NB4 (cell line): ENCODE results near the gene TTC22.

Source experiments
- DNase-seq: peaks from one replicate; pipeline ENCODE4 v3.0.0; 2010; ENCODE audit warnings: low read depth
- H3K4me3 ChIP-seq: one replicate; pipeline ENCODE4 v1.5.1; 2011; ENCODE audit warnings: mild to moderate bottlenecking, low read depth, low read length, moderate library complexity
- CTCF ChIP-seq: IDR thresholded peaks from one replicate; pipeline ENCODE4 v1.5.1; 2012; ENCODE audit warnings: low read depth, low read length
- MAX ChIP-seq: IDR thresholded peaks from 2 replicates; pipeline ENCODE4 v1.6.1; 2011; ENCODE audit warnings: low read depth, low read length
- MYC ChIP-seq: IDR thresholded peaks from 2 replicates; pipeline ENCODE4 v1.6.1; 2011; ENCODE audit warnings: low read depth, low read length
- POLR2A ChIP-seq: IDR thresholded peaks from 2 replicates; pipeline ENCODE4 v1.6.1; 2011; ENCODE audit warnings: mild to moderate bottlenecking; ENCODE audit not compliant: insufficient read length; ENCODE audit errors: extremely low read depth

TTC22 gene

GRCh38 chr1:54750596-54750995 lies 50.5 kb downstream of the TTC22 start:
- TF ChIP-seq MAX, result no peak
- TF ChIP-seq POLR2A, result no peak
- TF ChIP-seq CTCF, result no peak
- TF ChIP-seq MYC, result no peak
- no peak for DNase-seq
- H3K4me3 ChIP-seq, result no peak overlapping the region

GRCh38 chr1:54748094-54748835 lies 52.9 kb downstream of the TTC22 start:
- no peak overlapping the region for H3K4me3 ChIP-seq
- TF ChIP-seq MAX, result no peak
- TF ChIP-seq MYC, result no peak
- TF ChIP-seq CTCF, result no peak
- no peak for TF ChIP-seq POLR2A
- no peak for DNase-seq

GRCh38 chr1:54745864-54746263 lies 55.3 kb downstream of the TTC22 start:
- no peak for TF ChIP-seq MAX
- TF ChIP-seq MYC, result no peak
- TF ChIP-seq POLR2A, result no peak
- TF ChIP-seq CTCF, result no peak
- no peak overlapping the region for H3K4me3 ChIP-seq
- DNase-seq, result no peak

GRCh38 chr1:54745274-54745673 lies 55.8 kb downstream of the TTC22 start:
- no peak overlapping the region for H3K4me3 ChIP-seq
- no peak for TF ChIP-seq POLR2A
- TF ChIP-seq CTCF, result no peak
- TF ChIP-seq MAX, result no peak
- no peak for TF ChIP-seq MYC
- no peak for DNase-seq

- no peak for DNase-seq
- TF ChIP-seq MYC (no peak), POLR2A (no peak), MAX (no peak), CTCF (no peak)
- H3K4me3 ChIP-seq, result no peak overlapping the region
Observed at GRCh38 chr1:54744696-54745095, 56.4 kb downstream of the TTC22 start.
